NCI-H2196 (cell line): ENCODE data around the gene ADCY3.
"Not testable (repeated sequence)": the region's sequence is repeated elsewhere in the genome, so short reads cannot be mapped to it uniquely, and the experiment has no call there.

Experiments
- DNase-seq: peaks from one replicate; lab custom pipeline; 2025; ENCODE audit not compliant: unreplicated experiment; lab: John Stamatoyannopoulos, UW

Gene ADCY3

DNA sequence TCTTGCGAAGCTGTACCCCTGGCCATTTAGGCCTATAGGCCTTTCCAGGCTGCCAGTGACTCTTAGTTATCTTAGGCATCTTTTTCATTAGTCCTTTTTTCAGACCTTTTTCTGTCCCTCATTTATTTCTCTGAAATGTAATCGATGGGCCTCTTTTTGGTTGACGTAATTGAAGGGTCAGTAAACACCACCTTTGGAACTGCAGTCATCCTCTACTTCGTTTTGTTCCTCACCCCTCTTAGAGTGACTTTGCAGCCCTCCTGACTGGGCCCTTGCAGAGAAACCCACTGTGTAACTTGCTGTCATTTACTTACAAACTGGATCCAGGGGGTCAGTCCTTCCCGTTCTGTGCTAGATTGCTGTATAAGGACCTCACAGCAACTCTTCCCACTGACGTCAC lies 103.6 kb downstream of the ADCY3 start:
- DNase-seq, result no peak

DNA sequence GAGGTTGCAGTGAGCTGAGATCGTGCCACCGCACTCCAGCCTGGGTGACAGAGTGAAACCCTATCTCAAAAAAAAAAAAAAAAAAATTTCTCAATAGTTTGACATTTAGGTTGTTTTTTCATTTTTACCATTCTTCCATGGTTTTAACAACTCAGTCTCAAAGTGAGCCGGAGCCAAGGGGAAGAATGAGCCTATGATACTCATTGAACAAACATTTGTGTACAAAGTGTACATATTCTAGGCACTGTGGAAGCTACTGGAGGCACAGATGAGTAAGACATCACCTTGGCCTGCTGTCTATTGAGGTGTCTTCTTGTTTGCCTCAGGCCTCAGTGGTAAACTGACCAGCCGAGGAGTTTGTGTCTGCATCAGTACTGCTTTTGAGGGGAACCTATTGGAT lies 104.9 kb downstream of the ADCY3 start:
- no peak for DNase-seq

DNA sequence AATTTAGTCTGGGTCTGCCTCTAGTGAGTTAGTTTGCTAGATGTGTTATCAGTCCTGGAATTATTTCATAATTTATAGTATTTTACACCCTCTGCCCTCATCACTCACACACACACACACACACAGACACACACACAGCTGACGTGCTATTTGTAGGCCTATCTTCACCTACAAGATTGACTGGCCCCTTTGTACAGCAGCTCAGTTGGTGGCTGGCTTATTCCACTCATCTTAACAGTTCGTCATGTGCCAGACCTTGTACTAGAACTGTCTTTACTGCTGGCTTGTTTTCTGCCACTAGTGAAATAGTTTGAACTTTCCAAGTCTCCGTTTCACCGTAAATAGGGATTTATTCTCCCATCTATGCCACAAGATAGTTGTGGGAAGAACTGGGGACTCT lies 105.5 kb downstream of the ADCY3 start:
- no peak for DNase-seq

GRCh38 chr2:24813691-24814137 lies 106.3 kb downstream of the ADCY3 start:
- DNase-seq, result no peak

- DNase-seq, result no peak
These were observed 110.6 kb downstream of the ADCY3 start for GRCh38 chr2:24809316-24810007.

DNA sequence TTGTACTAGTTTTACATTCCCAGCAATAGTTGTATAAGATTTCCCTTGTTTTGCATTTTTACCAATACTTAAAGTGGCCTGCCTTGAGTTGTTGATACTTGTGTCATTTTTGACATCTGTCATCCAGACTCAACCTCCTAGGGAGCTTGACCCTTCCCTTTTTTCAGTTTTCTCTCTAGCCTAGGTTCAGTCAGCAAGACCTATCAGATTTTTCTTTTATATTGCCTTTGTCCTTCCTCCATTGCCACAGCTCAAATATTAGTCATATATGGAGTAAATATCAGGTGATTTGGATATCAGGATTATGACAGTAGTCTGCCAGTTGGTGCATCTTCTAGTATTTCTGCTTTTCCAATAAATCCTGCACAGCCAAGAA lies 113.4 kb downstream of the ADCY3 start:
- DNase-seq, result no peak

GRCh38 chr2:24805811-24806660 lies 114.0 kb downstream of the ADCY3 start:
- DNase-seq, result not testable (repeated sequence)

- not testable (repeated sequence) for DNase-seq
These were observed 119.5 kb downstream of the ADCY3 start for GRCh38 chr2:24800487-24800886.

DNA sequence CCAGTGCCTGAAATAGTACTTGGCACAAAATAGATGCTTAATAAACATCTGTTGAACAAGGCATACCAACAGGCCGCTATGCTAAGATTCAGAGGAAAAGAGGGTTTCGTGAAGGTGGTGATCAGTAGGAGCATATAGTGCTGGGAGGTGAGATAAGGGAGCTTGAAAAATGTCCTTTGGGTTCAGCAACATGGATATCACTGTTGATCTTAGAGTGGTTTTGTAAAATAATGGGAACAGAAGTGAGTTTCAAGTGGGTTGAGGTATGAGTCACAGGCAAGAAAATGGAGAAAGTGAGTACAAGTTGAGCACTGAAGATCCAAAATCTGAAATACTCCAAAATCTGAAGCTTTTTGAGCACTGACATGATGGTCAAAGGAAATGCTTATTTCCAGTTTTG lies 122.4 kb downstream of the ADCY3 start:
- DNase-seq, result no peak

DNA sequence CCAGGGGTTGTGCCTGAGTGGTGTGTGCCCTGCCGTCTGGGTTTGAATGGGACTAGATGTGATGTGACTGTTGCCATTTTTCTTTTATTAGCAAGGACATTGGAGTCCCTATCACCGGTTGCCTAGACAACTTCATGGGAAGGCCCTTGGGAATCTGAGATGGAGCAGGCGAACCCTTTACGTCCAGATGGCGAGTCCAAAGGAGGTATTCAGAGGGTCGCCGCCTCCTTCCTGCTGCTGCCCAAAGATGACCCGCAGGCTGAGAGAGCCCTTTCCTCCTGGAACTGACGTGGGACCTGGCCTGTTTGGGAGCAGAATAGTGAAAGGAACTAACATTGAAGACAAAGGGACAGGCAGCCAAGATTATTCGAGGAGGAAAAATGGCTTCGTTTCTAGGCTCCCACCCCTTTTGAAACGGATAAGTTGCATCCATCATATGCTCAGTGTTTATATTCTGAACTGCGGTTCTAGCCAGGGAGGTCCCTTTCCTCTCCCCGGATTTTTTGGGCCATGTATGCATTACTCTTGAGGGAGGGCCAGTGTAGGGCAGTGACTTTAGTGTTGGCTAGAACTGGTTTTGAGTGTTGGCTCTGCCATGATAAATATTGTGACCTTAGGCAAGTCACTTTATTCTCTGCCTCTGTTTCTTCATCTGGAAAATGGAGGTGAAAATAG lies 126.1 kb downstream of the ADCY3 start:
- peak; percentile 15 for DNase-seq

- DNase-seq, result peak; percentile 95
These were observed 126.9 kb downstream of the ADCY3 start, which contains the start of the genes CENPO and PTRHD1 for GRCh38 chr2:24792874-24793760. CENPO (plus strand) TSS chr2:24793425; CDS start chr2:24793920, 495 bp downstream. PTRHD1 (minus strand) TSS chr2:24793391; CDS start chr2:24793377, 14 bp downstream.

GRCh38 chr2:24792542-24792873 lies 127.5 kb downstream of the ADCY3 start:
- no peak for DNase-seq

- DNase-seq, result no peak
These were observed 128.6 kb downstream of the ADCY3 start for GRCh38 chr2:24791452-24791851.

- DNase-seq, result no peak
These were observed 131.2 kb downstream of the ADCY3 start for GRCh38 chr2:24788816-24789215.

GRCh38 chr2:24787532-24787931 lies 132.5 kb downstream of the ADCY3 start:
- no peak for DNase-seq

- peak; percentile 36 for DNase-seq
These were observed 134.2 kb downstream of the ADCY3 start for GRCh38 chr2:24785671-24786321.

DNA sequence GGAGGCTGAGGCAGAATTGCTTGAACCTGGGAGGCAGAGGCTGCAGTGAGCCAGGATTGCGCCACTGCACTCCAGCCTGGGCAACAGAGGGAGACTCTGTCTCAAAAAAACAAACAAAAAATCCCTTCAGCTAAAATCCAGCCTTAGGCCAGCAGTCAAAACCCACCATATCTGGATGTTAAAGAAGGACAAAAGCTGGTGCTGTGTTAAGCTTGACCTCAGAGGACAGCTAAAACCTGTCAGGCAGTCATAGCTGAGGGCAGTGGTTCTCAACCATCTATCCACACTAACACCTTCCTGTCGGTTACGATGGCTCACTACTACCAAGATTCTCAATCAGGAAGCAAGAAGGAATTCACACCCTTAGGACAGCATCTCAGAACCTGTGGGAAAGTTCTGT lies 136.4 kb downstream of the ADCY3 start:
- no peak for DNase-seq

DNA sequence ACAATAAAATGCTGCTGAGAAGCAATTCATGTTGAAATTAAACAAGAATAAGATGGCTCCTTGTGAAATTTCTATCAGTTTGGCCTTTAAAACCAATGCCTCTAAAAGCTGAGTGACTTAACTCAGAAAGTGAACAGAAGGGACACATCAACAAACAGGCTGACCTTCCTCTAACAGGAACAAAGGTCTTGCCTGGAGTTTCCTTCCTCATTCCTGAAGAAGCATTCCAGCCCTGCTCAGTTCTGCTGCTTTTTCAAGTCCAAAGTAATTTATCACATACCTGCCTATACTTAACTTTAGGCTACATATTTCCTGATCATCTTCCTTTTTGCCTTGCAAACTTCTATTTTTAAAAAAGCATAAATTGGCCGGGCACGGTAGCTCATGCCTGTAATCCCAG lies 140.9 kb downstream of the ADCY3 start:
- DNase-seq, result no peak

DNA sequence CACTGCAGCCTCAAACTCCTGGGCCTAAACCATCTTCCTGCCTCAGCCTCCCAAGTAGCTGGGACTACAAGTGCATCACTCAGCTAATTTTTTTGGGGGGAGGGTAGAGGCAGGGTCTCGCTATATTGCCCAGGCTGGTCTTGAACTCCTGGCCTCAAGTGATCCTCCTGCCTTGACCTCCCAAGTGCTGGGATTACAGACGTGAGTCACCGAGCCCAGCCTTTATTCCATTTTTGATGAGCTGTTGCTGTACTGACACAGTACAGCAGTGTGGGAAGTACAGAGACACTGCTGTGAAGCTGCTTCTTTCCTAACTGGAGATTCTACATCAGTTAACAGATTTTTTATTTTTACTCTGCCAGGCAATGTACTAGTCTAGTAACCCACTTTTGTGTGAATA lies 145.7 kb downstream of the ADCY3 start:
- DNase-seq, result no peak
